H9 (cell line): ENCODE data around the gene ZNF607. TPM values are rescaled to one million over a fixed set of nuclear protein-coding genes. Genes with fewer than 3 reads are reported as not detected.

ENCODE experiments used
- DNase-seq: peaks from one replicate; pipeline ENCODE4 v3.0.0-alpha.2; 2017
- H2AFZ ChIP-seq: one replicate; pipeline ENCODE4 v1.6.1; 2013; ENCODE audit warnings: mild to moderate bottlenecking, low read length, control low read depth, moderate library complexity
- H2AK5ac ChIP-seq: 2 replicates; pipeline ENCODE4 v1.6.1; 2013; ENCODE audit warnings: low read length, control low read depth, mixed read lengths; ENCODE audit not compliant: insufficient read length
- H2BK120ac ChIP-seq: one replicate; pipeline ENCODE4 v1.6.1; 2013; ENCODE audit warnings: low read depth, mild to moderate bottlenecking, low read length, control low read depth, inconsistent platforms; ENCODE audit not compliant: poor library complexity, severe bottlenecking
- H2BK12ac ChIP-seq: 2 replicates; pipeline ENCODE4 v1.6.1; 2013; ENCODE audit warnings: low read length, control low read depth, mixed read lengths, low read depth; ENCODE audit not compliant: insufficient read length
- H2BK15ac ChIP-seq: 2 replicates; pipeline ENCODE4 v1.6.1; 2013; ENCODE audit warnings: low read depth, low read length, control low read depth
- H2BK20ac ChIP-seq: one replicate; pipeline ENCODE4 v1.6.1; 2013; ENCODE audit warnings: low read depth, mild to moderate bottlenecking, low read length, control low read depth, inconsistent platforms; ENCODE audit not compliant: poor library complexity, severe bottlenecking
- H2BK5ac ChIP-seq: 2 replicates; pipeline ENCODE4 v1.6.1; 2013; ENCODE audit warnings: low read length, control low read depth, mixed read lengths; ENCODE audit not compliant: insufficient read length
- H3K14ac ChIP-seq: 2 replicates; pipeline ENCODE4 v1.6.1; 2013; ENCODE audit warnings: low read length, control low read depth; ENCODE audit not compliant: insufficient read depth
- H3K18ac ChIP-seq: 2 replicates; pipeline ENCODE4 v1.6.1; 2013; ENCODE audit warnings: low read depth, mild to moderate bottlenecking, mixed read lengths, low read length, control low read depth; ENCODE audit not compliant: insufficient read length
- H3K23ac ChIP-seq: 2 replicates; pipeline ENCODE4 v1.6.1; 2013; ENCODE audit warnings: low read length, control low read depth, mixed read lengths, low read depth; ENCODE audit not compliant: insufficient read length
- H3K23me2 ChIP-seq: 2 replicates; pipeline ENCODE4 v1.6.1; 2013; ENCODE audit warnings: low read depth, mild to moderate bottlenecking, mixed read lengths, low read length, control low read depth; ENCODE audit not compliant: insufficient read length, poor library complexity, severe bottlenecking
- H3K27ac ChIP-seq: 2 replicates; pipeline ENCODE4 v1.5.1; 2013; ENCODE audit warnings: low read length, control low read depth, mixed read lengths, low read depth; ENCODE audit not compliant: insufficient read length
- H3K27me3 ChIP-seq: 2 replicates; pipeline ENCODE4 v1.6.1; 2013; ENCODE audit warnings: low read length, control low read depth, inconsistent platforms; ENCODE audit not compliant: insufficient read depth
- H3K4ac ChIP-seq: 2 replicates; pipeline ENCODE4 v1.6.1; 2013; ENCODE audit warnings: low read depth, mild to moderate bottlenecking, control low read depth, inconsistent platforms, low read length, moderate library complexity
- H3K4me1 ChIP-seq: 2 replicates; pipeline ENCODE4 v1.6.1; 2013; ENCODE audit warnings: low read length, control low read depth, inconsistent platforms; ENCODE audit not compliant: insufficient read depth
- H3K4me2 ChIP-seq: 2 replicates; pipeline ENCODE4 v1.6.1; 2013; ENCODE audit warnings: low read length, control low read depth, mixed read lengths; ENCODE audit not compliant: insufficient read length, insufficient read depth
- H3K56ac ChIP-seq: 2 replicates; pipeline ENCODE4 v1.6.1; 2013; ENCODE audit warnings: low read depth, mild to moderate bottlenecking, mixed read lengths, low read length, control low read depth; ENCODE audit not compliant: insufficient read length
- H3K79me1 ChIP-seq: 2 replicates; pipeline ENCODE4 v1.6.1; 2013; ENCODE audit warnings: low read depth, mild to moderate bottlenecking, moderate library complexity, low read length, control low read depth, inconsistent platforms; ENCODE audit not compliant: insufficient read depth, poor library complexity, severe bottlenecking
- H3K79me2 ChIP-seq: 2 replicates; pipeline ENCODE4 v1.6.1; 2013; ENCODE audit warnings: low read length, control low read depth, inconsistent platforms; ENCODE audit not compliant: insufficient read depth
- H3K9ac ChIP-seq: 2 replicates; pipeline ENCODE4 v1.6.1; 2013; ENCODE audit warnings: low read length, control low read depth, mixed read lengths; ENCODE audit not compliant: insufficient read length; ENCODE audit errors: extremely low read depth
- H3K9me3 ChIP-seq: one replicate; pipeline ENCODE4 v1.6.1; 2013; ENCODE audit warnings: low read depth, low read length, inconsistent platforms; ENCODE audit not compliant: control insufficient read depth
- H3T11ph ChIP-seq: one replicate; pipeline ENCODE4 v1.6.1; 2013; ENCODE audit warnings: mild to moderate bottlenecking, low read length, control low read depth, inconsistent platforms
- H4K20me1 ChIP-seq: one replicate; pipeline ENCODE4 v1.6.1; 2013; ENCODE audit not compliant: control insufficient read depth, insufficient read length, insufficient read depth
- H4K5ac ChIP-seq: 2 replicates; pipeline ENCODE4 v1.6.1; 2013; ENCODE audit warnings: low read depth, mild to moderate bottlenecking, mixed read lengths, low read length, control low read depth; ENCODE audit not compliant: insufficient read length
- H4K8ac ChIP-seq: replicated peaks from 2 replicates; pipeline ENCODE4 v1.6.1; 2013; ENCODE audit warnings: low read length, control low read depth, mixed read lengths, low read depth; ENCODE audit not compliant: insufficient read length
- H4K91ac ChIP-seq: 2 replicates; pipeline ENCODE4 v1.6.1; 2013; ENCODE audit warnings: low read depth, mild to moderate bottlenecking, moderate library complexity, mixed read lengths, low read length, control low read depth; ENCODE audit not compliant: insufficient read length
- H3K27ac Mint-ChIP-seq, 3 experiments: 2 replicates in 2 of 3; 3 replicates in 1 of 3; pipeline ENCODE4 v1.8.0; 2020 to 2021; ENCODE audit warnings: mixed read lengths in 3 of 3, mild to moderate bottlenecking in 1 of 3, moderate library complexity in 1 of 3
- H3K27me3 Mint-ChIP-seq: 2 replicates; pipeline ENCODE4 v1.8.0; 2021; ENCODE audit warnings: low read depth, mild to moderate bottlenecking, moderate library complexity, mixed read lengths
- H3K36me3 Mint-ChIP-seq, 3 experiments: 2 replicates in 2 of 3; 3 replicates in 1 of 3; pipeline ENCODE4 v1.8.0; 2020 to 2021; ENCODE audit warnings: low read depth in 3 of 3, mixed read lengths in 3 of 3; ENCODE audit not compliant: insufficient read depth in 1 of 3
- H3K4me1 Mint-ChIP-seq, 2 experiments: 2 replicates each; pipeline ENCODE4 v1.8.0; 2020; ENCODE audit warnings: mixed read lengths in 2 of 2
- H3K4me3 Mint-ChIP-seq, 2 experiments: 2 replicates in 1 of 2; 3 replicates in 1 of 2; pipeline ENCODE4 v1.8.0; 2020 to 2021; ENCODE audit warnings: mild to moderate bottlenecking in 2 of 2, mixed read lengths in 2 of 2, moderate library complexity in 1 of 2
- H3K9me3 Mint-ChIP-seq, 2 experiments: 2 replicates in 1 of 2; 3 replicates in 1 of 2; pipeline ENCODE4 v1.8.0; 2020; ENCODE audit warnings: mild to moderate bottlenecking in 2 of 2, mixed read lengths in 2 of 2, moderate library complexity in 1 of 2
- CTCF ChIP-seq: fragments of 200-600 bp; sonication (generic); conservative IDR thresholded peaks from 3 replicates; pipeline ENCODE4 v1.8.0; 2021; ENCODE audit warnings: antibody characterized with exemption, mild to moderate bottlenecking
- whole genome bisulfite sequencing: extraction: QIAGEN DNeasy Blood & Tissue Kit; methylation state at CpG from one replicate; pipeline ENCODE4 v1.1.7; 2013; ENCODE audit warnings: missing lambda C conversion rate, low lambda C conversion rate, mixed read lengths; ENCODE audit not compliant: insufficient read length; ENCODE audit errors: extremely low coverage; 5-methylcytosine and 5-hydroxymethylcytosine counted together
- total RNA-seq: library from RNA; stranded (reverse); gene quantifications from 2 replicates; pipeline ENCODE4 v1.2.1, GENCODE V29; 2021

The ZNF607 gene
- total RNA-seq, 1 experiment from 2014 or later, result 27.5 TPM

- no peak overlapping the region for H3K27ac Mint-ChIP-seq
- H2BK5ac ChIP-seq, result no peak overlapping the region
- H3K14ac ChIP-seq, result no peak overlapping the region
- H4K5ac ChIP-seq, result no peak overlapping the region
- TF ChIP-seq CTCF, result no peak
- H2BK15ac ChIP-seq, result no peak overlapping the region
- H2BK20ac ChIP-seq, result no peak overlapping the region
- H4K8ac ChIP-seq, result no peak overlapping the region
- no peak overlapping the region for H3T11ph ChIP-seq
- no peaks in the 10 kb centered on the region for H3K23me2 ChIP-seq
- no peak overlapping the region for H3K4ac ChIP-seq
- H3K36me3 Mint-ChIP-seq, result peaks cover 14 to 18% (median 15%) of the 10 kb centered on the region in 3 experiments
- no peaks in the 10 kb centered on the region for H3K27me3 ChIP-seq
- no peak overlapping the region for H3K18ac ChIP-seq
- no peaks in the 10 kb centered on the region for H3K4me1 ChIP-seq
- H2AFZ ChIP-seq, result no peak overlapping the region
- DNase-seq, result no peak
- H4K20me1 ChIP-seq, result no peaks in the 10 kb centered on the region
- peaks cover 36 to 44% of the 10 kb centered on the region in 2 experiments for H3K9me3 Mint-ChIP-seq
- H3K9ac ChIP-seq, result no peak overlapping the region
- peaks cover 10% of the 10 kb centered on the region for H3K9me3 ChIP-seq
- no peak overlapping the region for H3K4me2 ChIP-seq
- no peak overlapping the region for H3K56ac ChIP-seq
- H2BK12ac ChIP-seq, result no peak overlapping the region
- H3K79me2 ChIP-seq, result no peaks in the 10 kb centered on the region
- no peaks in the 10 kb centered on the region for H3K4me1 Mint-ChIP-seq
- H4K91ac ChIP-seq, result no peak overlapping the region
- H2AK5ac ChIP-seq, result no peak overlapping the region
- no peak overlapping the region for H3K4me3 Mint-ChIP-seq
- no peak overlapping the region for H3K27ac ChIP-seq
- no peak overlapping the region for H2BK120ac ChIP-seq
- no CpG with 5 or more reads among the region's 3 CpGs for WGBS
- H3K27me3 Mint-ChIP-seq, result no peaks in the 10 kb centered on the region; the same call in 1 of the 2 replicates
- no peak overlapping the region for H3K23ac ChIP-seq
- no peaks in the 10 kb centered on the region for H3K79me1 ChIP-seq
Measured at GRCh38 chr19:37683520-37683919, 36.0 kb downstream of the ZNF607 start.
